ENCODE measurements around the gene GRAPL.
"Not testable (repeated sequence)": the region's sequence is repeated elsewhere in the genome, so short reads cannot be mapped to it uniquely, and the experiment has no call there.

- not testable (repeated sequence) for TF ChIP-seq JUND (IDR thresholded peaks at IDR 0.05); CTCF (IDR thresholded peaks at IDR 0.05; ENCODE audit: low read depth, low read length, missing input control); YY1 (IDR thresholded peaks at IDR 0.05)
- TF ChIP-seq, protein P1, sequence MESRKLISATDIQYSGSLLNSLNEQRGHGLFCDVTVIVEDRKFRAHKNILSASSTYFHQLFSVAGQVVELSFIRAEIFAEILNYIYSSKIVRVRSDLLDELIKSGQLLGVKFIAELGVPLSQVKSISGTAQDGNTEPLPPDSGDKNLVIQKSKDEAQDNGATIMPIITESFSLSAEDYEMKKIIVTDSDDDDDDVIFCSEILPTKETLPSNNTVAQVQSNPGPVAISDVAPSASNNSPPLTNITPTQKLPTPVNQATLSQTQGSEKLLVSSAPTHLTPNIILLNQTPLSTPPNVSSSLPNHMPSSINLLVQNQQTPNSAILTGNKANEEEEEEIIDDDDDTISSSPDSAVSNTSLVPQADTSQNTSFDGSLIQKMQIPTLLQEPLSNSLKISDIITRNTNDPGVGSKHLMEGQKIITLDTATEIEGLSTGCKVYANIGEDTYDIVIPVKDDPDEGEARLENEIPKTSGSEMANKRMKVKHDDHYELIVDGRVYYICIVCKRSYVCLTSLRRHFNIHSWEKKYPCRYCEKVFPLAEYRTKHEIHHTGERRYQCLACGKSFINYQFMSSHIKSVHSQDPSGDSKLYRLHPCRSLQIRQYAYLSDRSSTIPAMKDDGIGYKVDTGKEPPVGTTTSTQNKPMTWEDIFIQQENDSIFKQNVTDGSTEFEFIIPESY (IDR thresholded peaks at IDR 0.05): not testable (repeated sequence)
Observed at GRCh38 chr17:19111111-19111711, 16.2 kb upstream of the GRAPL start.
